Astrocyte of the spinal cord (primary cell): ENCODE results near the gene C6orf118.

ENCODE experiments used
- DNase-seq: peaks from one replicate; pipeline ENCODE4 v3.0.0; 2011; ENCODE audit warnings: low read depth, low spot score
- H3K4me3 ChIP-seq: 2 replicates; pipeline ENCODE4 v1.5.1; 2011; ENCODE audit warnings: low read depth, mild to moderate bottlenecking, low read length, moderate library complexity
- in situ Hi-C: cut with HindIII; loops from 2 replicates; pipeline ENCODE4 v1.10.0; 2017; ENCODE audit warnings: low sequenced_read_pairs
- TF ChIP-seq, protein P1 (sequence below): IDR thresholded peaks from 2 replicates; pipeline ENCODE4 v1.5.1; 2012; ENCODE audit warnings: low read depth, mild to moderate bottlenecking, low read length, inconsistent platforms

C6orf118 gene

DNA sequence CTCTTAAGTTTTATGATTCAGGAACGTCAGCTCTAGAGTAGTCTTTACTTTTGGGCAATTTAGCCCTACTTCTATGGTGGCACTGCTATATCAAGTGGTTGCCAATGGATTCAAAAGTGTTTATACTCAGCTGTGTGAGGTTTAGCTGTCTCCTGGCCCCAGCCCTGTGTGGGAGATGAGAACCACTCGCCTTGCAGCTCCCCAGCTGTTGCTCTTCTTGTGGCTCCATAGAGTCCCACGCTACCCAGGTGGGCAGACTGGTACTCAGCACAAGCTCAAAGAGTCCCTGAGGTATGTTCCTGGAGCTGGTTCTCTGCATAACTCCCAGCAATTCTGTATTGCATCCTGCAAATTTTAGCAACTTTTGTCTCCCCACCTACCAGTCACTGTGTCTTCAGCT is 59.6 kb downstream of the C6orf118 start:
- in situ Hi-C loops: no loop called here
- DNase-seq: no peak
- H3K4me3 ChIP-seq: no peak overlapping the region
- TF ChIP-seq, protein P1, sequence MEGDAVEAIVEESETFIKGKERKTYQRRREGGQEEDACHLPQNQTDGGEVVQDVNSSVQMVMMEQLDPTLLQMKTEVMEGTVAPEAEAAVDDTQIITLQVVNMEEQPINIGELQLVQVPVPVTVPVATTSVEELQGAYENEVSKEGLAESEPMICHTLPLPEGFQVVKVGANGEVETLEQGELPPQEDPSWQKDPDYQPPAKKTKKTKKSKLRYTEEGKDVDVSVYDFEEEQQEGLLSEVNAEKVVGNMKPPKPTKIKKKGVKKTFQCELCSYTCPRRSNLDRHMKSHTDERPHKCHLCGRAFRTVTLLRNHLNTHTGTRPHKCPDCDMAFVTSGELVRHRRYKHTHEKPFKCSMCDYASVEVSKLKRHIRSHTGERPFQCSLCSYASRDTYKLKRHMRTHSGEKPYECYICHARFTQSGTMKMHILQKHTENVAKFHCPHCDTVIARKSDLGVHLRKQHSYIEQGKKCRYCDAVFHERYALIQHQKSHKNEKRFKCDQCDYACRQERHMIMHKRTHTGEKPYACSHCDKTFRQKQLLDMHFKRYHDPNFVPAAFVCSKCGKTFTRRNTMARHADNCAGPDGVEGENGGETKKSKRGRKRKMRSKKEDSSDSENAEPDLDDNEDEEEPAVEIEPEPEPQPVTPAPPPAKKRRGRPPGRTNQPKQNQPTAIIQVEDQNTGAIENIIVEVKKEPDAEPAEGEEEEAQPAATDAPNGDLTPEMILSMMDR: no peak

DNA sequence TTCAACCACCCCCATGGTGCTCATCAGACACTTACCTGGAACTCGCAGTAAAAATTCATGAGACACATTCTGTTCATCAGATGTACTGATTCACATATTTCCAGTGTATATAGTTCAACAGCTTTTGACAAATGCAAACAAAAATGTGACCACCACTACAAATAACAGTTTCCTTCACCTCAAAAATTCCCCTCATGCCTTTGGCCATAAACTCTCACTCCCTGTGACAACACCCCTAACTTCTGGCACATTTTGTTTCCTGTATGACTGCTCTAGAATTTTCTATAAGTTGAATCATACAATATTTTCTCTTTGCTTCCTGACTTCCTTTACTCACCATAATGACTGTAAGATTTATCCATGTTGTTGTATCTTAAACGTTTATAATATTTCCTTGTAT is 63.7 kb downstream of the C6orf118 start:
- in situ Hi-C loops: no loop called here
- no peak for DNase-seq
- H3K4me3 ChIP-seq: no peak overlapping the region
- TF ChIP-seq, protein P1: no peak

DNA sequence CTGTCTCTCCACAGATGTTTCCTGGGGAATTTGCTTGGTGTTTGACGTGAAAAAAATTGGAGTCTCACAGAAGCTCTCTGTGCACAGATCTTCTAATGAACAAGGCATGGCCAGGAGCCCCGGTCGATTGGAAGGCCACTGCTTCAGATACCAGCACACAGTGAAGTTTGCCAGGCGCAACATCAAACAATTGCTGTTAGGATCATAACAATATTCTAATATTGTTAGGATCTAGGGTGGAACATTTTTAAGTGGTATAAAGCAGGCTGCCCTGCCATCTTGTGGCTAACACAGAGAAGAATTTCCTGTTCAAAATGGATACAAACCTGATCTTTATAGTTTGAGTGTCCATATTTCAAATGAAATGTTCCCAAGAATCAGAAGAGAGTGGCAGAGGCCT is 64.1 kb downstream of the C6orf118 start:
- TF ChIP-seq, protein P1: peak; percentile 42
- in situ Hi-C loops: no loop called here
- H3K4me3 ChIP-seq: no peak overlapping the region
- DNase-seq: peak; percentile 30

DNA sequence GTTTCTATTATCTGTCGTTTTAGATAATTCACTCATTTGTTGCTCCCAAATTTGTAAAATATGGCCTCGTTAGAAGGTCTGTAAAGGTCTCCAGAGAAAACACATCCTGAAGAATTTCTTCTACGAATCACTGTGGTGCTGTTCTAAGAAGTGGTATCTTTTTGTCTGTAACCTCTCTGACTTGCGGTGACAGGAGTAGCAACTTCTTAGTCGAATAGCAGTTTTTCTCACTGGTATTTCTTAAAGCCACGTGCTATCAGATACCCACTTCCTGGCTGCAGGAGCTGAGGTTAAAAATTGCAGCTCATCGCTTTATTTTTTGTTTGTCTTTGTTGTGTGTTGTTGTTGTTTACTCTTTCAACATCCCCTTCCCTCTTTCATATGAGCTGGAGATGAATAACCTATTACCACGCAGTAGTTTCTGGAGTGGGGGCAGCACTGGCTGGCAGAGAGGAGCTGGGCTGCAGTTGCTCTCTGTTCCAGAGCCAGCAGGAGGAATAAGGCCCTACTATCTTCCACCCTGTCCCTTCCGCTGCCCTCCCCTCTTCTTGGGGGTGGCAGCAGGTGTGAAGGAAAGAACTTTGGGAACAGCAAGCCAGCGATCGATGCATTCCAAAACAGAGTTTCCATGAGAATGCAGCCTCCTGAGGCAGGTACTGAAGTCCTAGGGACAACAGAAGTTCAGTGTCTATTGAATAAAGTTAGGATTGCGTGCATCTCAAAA is 64.7 kb downstream of the C6orf118 start:
- DNase-seq: no peak
- TF ChIP-seq, protein P1: no peak
- in situ Hi-C loops: no loop called here
- no peak overlapping the region for H3K4me3 ChIP-seq

DNA sequence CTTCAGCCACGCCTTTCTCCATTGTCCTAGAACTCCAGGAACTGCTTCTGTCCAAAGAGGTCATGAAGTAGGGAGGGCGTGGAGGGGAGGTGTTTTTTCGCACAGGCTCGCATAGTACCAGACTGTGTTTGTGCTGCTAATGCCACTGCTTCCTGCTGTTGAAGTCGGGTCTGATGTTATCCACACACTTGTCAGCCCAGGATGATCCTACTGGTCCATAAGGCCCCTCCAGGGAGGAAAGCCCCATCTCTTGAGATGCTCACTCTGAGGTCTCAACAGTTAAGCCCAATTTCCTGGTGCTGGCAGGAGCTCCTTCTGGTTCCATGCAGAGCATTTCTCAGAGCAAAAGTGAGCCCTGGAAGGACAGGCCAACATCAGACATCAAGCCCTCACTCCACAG is 65.6 kb downstream of the C6orf118 start:
- DNase-seq: no peak
- TF ChIP-seq, protein P1: no peak
- in situ Hi-C loops: no loop called here
- no peak overlapping the region for H3K4me3 ChIP-seq

DNA sequence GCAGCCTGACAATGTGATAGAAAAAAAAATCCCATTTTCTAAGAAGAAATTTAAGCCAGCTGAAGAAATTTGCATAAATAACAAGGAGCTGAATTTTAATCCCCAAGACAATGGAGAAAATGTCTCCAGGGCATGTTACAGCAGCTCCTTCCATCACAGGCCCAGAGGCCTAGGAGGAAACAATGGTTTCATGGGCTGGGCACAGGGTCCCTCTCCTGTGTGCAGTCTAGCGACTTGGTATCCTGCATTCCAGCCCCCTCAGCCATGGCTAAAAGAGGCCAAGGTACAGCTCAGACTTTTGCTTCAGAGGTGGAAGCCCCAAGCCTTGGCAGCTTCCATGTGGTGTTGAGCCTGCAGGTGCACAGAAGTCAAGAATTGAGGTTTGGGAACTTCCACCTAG is 73.1 kb downstream of the C6orf118 start:
- TF ChIP-seq, protein P1: no peak
- in situ Hi-C loops: no loop called here
- no peak for DNase-seq

More for the DNA sequence above, 73.1 kb downstream of the C6orf118 start:
- no peak overlapping the region for H3K4me3 ChIP-seq
